Activated CD4-positive, alpha-beta T cell treated with anti-CD3 and anti-CD28 coated beads, Interleukin-2, amount 10 ng/mL, durations not matched to agents 7 days and 5 days (primary cell): Measurements from ENCODE around the gene CDC27. TPM values are rescaled to one million over a fixed set of nuclear protein-coding genes. Genes with fewer than 3 reads are reported as not detected.
"Not testable (repeated sequence)": the region's sequence is repeated elsewhere in the genome, so short reads cannot be mapped to it uniquely, and the experiment has no call there.

Experiments
- CTCF ChIA-PET: fragments of 350-600 bp; sonication (Branson Sonifier 250); formaldehyde crosslinking; loops from one replicate; lab custom pipeline; 2021; ENCODE audit warnings: antibody characterized with exemption; lab: Charles Lee
- POLR2A ChIA-PET: fragments of 350-600 bp; sonication (Branson Sonifier 250); formaldehyde crosslinking; loops from one replicate; lab custom pipeline; 2021; ENCODE audit warnings: antibody characterized with exemption; lab: Charles Lee
- DNase-seq: peaks from one replicate; pipeline ENCODE4 v3.0.0-alpha.2; 2020
- H3K27ac Mint-ChIP-seq: one replicate; pipeline ENCODE4 v1.8.0; 2021; ENCODE audit warnings: mild to moderate bottlenecking, moderate library complexity, mixed read lengths
- H3K27me3 Mint-ChIP-seq: one replicate; pipeline ENCODE4 v1.8.0; 2021; ENCODE audit warnings: mixed read lengths
- H3K36me3 Mint-ChIP-seq: one replicate; pipeline ENCODE4 v1.8.0; 2021; ENCODE audit warnings: low read depth, mixed read lengths
- H3K4me1 Mint-ChIP-seq: one replicate; pipeline ENCODE4 v1.8.0; 2021; ENCODE audit warnings: mixed read lengths
- H3K4me3 Mint-ChIP-seq: one replicate; pipeline ENCODE4 v1.8.0; 2021; ENCODE audit warnings: mild to moderate bottlenecking, moderate library complexity, mixed read lengths
- H3K9me3 Mint-ChIP-seq: one replicate; pipeline ENCODE4 v1.8.0; 2021; ENCODE audit warnings: mixed read lengths
- total RNA-seq, 2 experiments: library from RNA; stranded (reverse); gene quantifications; one replicate each; pipeline ENCODE4 v1.2.3, GENCODE V29; 2021

CDC27 gene
- total RNA-seq, 2 experiments from 2014 or later = 128 to 159 TPM

- peaks cover 57% of the 10 kb centered on the region for H3K4me1 Mint-ChIP-seq
- CTCF ChIA-PET = interaction anchor here (6.2 kb wide), 1 partner anchor 8 kb away, joined by 30 read pairs; the partner anchor contains the start of gene MYL4
Observed at GRCh38 chr17:47216821-47217220, 27.7 kb upstream of the CDC27 start.

GRCh38 chr17:47214931-47215330 lies 25.8 kb upstream of the CDC27 start:
- CTCF ChIA-PET = no interaction called here
- peaks cover 40% of the 10 kb centered on the region for H3K4me1 Mint-ChIP-seq
- H3K27ac Mint-ChIP-seq = no peak overlapping the region
- H3K27me3 Mint-ChIP-seq = peaks cover 16% of the 10 kb centered on the region
- H3K9me3 Mint-ChIP-seq = no peaks in the 10 kb centered on the region
- no peak for DNase-seq
- no peaks in the 10 kb centered on the region for H3K36me3 Mint-ChIP-seq
- H3K4me3 Mint-ChIP-seq = no peak overlapping the region
- POLR2A ChIA-PET = no interaction called here

More at GRCh38 chr17:47216821-47217220, 27.7 kb upstream of the CDC27 start:
- H3K9me3 Mint-ChIP-seq, DNase-seq, POLR2A ChIA-PET, H3K4me3 Mint-ChIP-seq, H3K36me3 Mint-ChIP-seq: not testable (repeated sequence)
- H3K27me3 Mint-ChIP-seq = peaks cover 12% of the 10 kb centered on the region
- peak overlapping the region; percentile 76 for H3K27ac Mint-ChIP-seq

- POLR2A ChIA-PET = no interaction called here
- Mint-ChIP-seq H3K27ac (peak overlapping the region; percentile 5), H3K4me3 (no peak overlapping the region), H3K36me3 (no peaks in the 10 kb centered on the region), H3K4me1 (peaks cover 26% of the 10 kb centered on the region), H3K27me3 (peaks cover 16% of the 10 kb centered on the region), H3K9me3 (no peaks in the 10 kb centered on the region)
- CTCF ChIA-PET = no interaction called here
- no peak for DNase-seq
Observed at GRCh38 chr17:47213540-47213939, 24.4 kb upstream of the CDC27 start.

- H3K27me3 Mint-ChIP-seq = peaks cover 16% of the 10 kb centered on the region
- H3K9me3 Mint-ChIP-seq = no peaks in the 10 kb centered on the region
- H3K4me3 Mint-ChIP-seq = no peak overlapping the region
- POLR2A ChIA-PET = no interaction called here
- no peak overlapping the region for H3K27ac Mint-ChIP-seq
- peaks cover 22% of the 10 kb centered on the region for H3K4me1 Mint-ChIP-seq
- no peak for DNase-seq
- H3K36me3 Mint-ChIP-seq = no peaks in the 10 kb centered on the region
- CTCF ChIA-PET = interaction anchor here (1.3 kb wide), 1 partner anchor 9 kb away, joined by 3 read pairs; no protein-coding TSS in a partner anchor
Observed at GRCh38 chr17:47212458-47212857, 23.4 kb upstream of the CDC27 start.

- H3K36me3 Mint-ChIP-seq = no peaks in the 10 kb centered on the region
- H3K4me3 Mint-ChIP-seq = no peak overlapping the region
- ChIA-PET CTCF (interaction anchor here (0.6 to 5.3 kb wide), 4 partner anchors 9 to 661 kb away, joined by 3 to 30 read pairs (median 4); no protein-coding TSS in a partner anchor), POLR2A (no interaction called here)
- H3K27ac Mint-ChIP-seq = no peak overlapping the region
- H3K4me1 Mint-ChIP-seq = peaks cover 26% of the 10 kb centered on the region
- DNase-seq = no peak
- peaks cover 16% of the 10 kb centered on the region for H3K27me3 Mint-ChIP-seq
- no peaks in the 10 kb centered on the region for H3K9me3 Mint-ChIP-seq
Observed at GRCh38 chr17:47210779-47211178, 21.7 kb upstream of the CDC27 start.

GRCh38 chr17:47210105-47210504 lies 21.0 kb upstream of the CDC27 start:
- H3K36me3 Mint-ChIP-seq = no peaks in the 10 kb centered on the region
- peaks cover 14% of the 10 kb centered on the region for H3K27me3 Mint-ChIP-seq
- H3K27ac Mint-ChIP-seq = no peak overlapping the region
- H3K4me1 Mint-ChIP-seq = peaks cover 30% of the 10 kb centered on the region
- H3K4me3 Mint-ChIP-seq = no peak overlapping the region
- no peak for DNase-seq
- H3K9me3 Mint-ChIP-seq = no peaks in the 10 kb centered on the region
- CTCF ChIA-PET = interaction anchor here (0.6 to 5.3 kb wide), 7 partner anchors 10 to 1970 kb away, joined by 3 to 30 read pairs (median 3); no protein-coding TSS in a partner anchor
- POLR2A ChIA-PET = no interaction called here

- DNase-seq = no peak
- Mint-ChIP-seq H3K4me3 (no peak overlapping the region), H3K4me1 (peaks cover 33% of the 10 kb centered on the region), H3K36me3 (no peaks in the 10 kb centered on the region), H3K27ac (no peak overlapping the region), H3K27me3 (peaks cover 14% of the 10 kb centered on the region), H3K9me3 (no peaks in the 10 kb centered on the region)
- ChIA-PET POLR2A (no interaction called here), CTCF (interaction anchor here (0.6 to 5.3 kb wide), 6 partner anchors 10 to 1971 kb away, joined by 3 to 30 read pairs (median 3); no protein-coding TSS in a partner anchor)
Observed at GRCh38 chr17:47209499-47209898, 20.4 kb upstream of the CDC27 start.

GRCh38 chr17:47208744-47209488 lies 19.8 kb upstream of the CDC27 start, which contains the start of gene MYL4:
Gene MYL4 (plus strand): TSS chr17:47209348. CDS start chr17:47209423, 75 bp downstream.
- H3K9me3 Mint-ChIP-seq = no peaks in the 10 kb centered on the region
- no peak for DNase-seq
- peaks cover 39% of the 10 kb centered on the region for H3K4me1 Mint-ChIP-seq
- POLR2A ChIA-PET = interaction anchor here (0.6 kb wide), 1 partner anchor 196 kb away, joined by 3 read pairs; no protein-coding TSS in a partner anchor
- no peak within 1 kb of the TSS for H3K27ac Mint-ChIP-seq
- no peak within 1 kb of the TSS for H3K4me3 Mint-ChIP-seq
- H3K36me3 Mint-ChIP-seq = no peaks in the 10 kb centered on the region
- CTCF ChIA-PET = interaction anchor here (0.6 to 5.3 kb wide), 5 partner anchors 11 to 1039 kb away, joined by 3 to 30 read pairs (median 4); no protein-coding TSS in a partner anchor
- H3K27me3 Mint-ChIP-seq = peaks cover 14% of the 10 kb centered on the region

- H3K4me1 Mint-ChIP-seq = peaks cover 47% of the 10 kb centered on the region
- H3K9me3 Mint-ChIP-seq = no peaks in the 10 kb centered on the region
- POLR2A ChIA-PET = interaction anchor here (0.7 kb wide), 1 partner anchor 13 kb away, joined by 6 read pairs; no protein-coding TSS in a partner anchor
- peak overlapping the region; percentile 34 for H3K27ac Mint-ChIP-seq
- no peak overlapping the region for H3K4me3 Mint-ChIP-seq
- DNase-seq = no peak
- CTCF ChIA-PET = interaction anchor here (0.5 to 5.3 kb wide), 6 partner anchors 8 to 79 kb away, joined by 3 to 30 read pairs (median 4); no protein-coding TSS in a partner anchor
- H3K36me3 Mint-ChIP-seq = no peaks in the 10 kb centered on the region
- peaks cover 7% of the 10 kb centered on the region for H3K27me3 Mint-ChIP-seq
Observed at GRCh38 chr17:47207143-47208067, 18.3 kb upstream of the CDC27 start.

GRCh38 chr17:47205419-47205963 lies 16.4 kb upstream of the CDC27 start:
- Mint-ChIP-seq H3K27me3 (no peaks in the 10 kb centered on the region), H3K27ac (peak overlapping the region; percentile 94), H3K36me3 (no peaks in the 10 kb centered on the region), H3K9me3 (no peaks in the 10 kb centered on the region), H3K4me1 (peaks cover 51% of the 10 kb centered on the region), H3K4me3 (peak overlapping the region; percentile 52)
- ChIA-PET POLR2A (no interaction called here), CTCF (interaction anchor here (0.6 to 1.3 kb wide), 3 partner anchors 15 to 377 kb away, joined by 3 read pairs; no protein-coding TSS in a partner anchor)
- DNase-seq = peak; percentile 85

GRCh38 chr17:47204722-47205418 lies 15.8 kb upstream of the CDC27 start:
- DNase-seq = peak; percentile 49
- Mint-ChIP-seq H3K27me3 (no peaks in the 10 kb centered on the region), H3K9me3 (no peaks in the 10 kb centered on the region), H3K36me3 (no peaks in the 10 kb centered on the region), H3K27ac (peak overlapping the region; percentile 94), H3K4me3 (peak overlapping the region; percentile 52), H3K4me1 (peaks cover 57% of the 10 kb centered on the region)
- ChIA-PET CTCF (interaction anchor here (0.6 to 1.3 kb wide), 2 partner anchors 16 to 90 kb away, joined by 3 read pairs; no protein-coding TSS in a partner anchor), POLR2A (no interaction called here)
